Measurements from ENCODE around the gene PAQR4.

Gene PAQR4

DNA sequence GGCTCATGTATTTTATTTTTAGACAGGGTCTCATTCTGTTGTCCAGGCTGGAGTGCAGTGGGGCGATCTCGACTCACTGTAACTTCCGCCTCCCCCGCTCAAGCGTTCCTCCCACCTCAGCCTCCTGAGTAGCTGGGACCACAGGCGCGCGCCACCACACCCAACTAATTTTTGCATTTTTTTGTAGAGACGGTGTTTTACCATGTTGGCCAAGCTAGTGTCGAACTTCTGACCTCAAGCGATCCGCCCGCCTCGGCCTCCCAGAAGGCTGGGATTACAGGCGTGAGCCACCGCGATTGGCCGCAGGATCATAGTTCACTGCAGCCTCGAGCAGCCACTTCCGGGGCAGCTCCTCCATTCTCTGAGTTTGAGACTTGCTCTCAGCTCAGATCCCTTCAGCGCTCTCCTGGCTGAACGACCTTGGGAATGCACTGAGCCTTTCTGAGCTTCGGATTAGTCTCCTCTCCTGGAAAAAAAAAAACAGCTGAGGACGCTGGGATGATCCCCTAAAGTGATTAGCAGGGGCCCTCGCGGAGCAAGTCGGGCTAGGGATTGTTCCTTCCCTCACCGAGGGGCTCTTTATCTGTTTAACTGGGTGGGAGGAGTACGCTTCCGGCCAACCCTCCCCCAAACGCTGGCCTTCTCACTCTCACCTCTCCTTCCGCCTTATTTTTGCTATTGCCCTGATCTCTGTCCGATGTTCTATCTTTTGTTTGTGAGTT is 12.2 kb downstream of the PAQR4 start:
- no peak for DNase-seq (ENCODE audit: low read depth)

DNA sequence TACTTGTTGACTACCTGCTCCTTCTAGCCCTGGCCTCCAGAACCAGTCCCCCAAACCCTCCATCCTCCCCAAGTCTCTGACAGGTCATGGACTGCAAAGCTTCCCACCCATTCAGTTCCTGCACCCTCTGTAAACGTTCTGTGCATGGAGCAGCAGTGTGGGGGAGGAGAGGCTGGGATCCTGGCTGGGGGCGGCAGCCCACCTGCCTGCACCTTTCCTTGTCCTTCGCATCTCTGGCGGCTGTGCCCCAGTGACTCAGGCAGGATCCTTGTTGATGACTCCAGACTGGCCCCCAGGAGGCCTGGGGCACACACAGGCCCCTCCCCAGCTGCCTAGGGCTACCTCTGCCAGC is 12.7 kb downstream of the PAQR4 start:
- no peak for DNase-seq (ENCODE audit: low read depth)

DNA sequence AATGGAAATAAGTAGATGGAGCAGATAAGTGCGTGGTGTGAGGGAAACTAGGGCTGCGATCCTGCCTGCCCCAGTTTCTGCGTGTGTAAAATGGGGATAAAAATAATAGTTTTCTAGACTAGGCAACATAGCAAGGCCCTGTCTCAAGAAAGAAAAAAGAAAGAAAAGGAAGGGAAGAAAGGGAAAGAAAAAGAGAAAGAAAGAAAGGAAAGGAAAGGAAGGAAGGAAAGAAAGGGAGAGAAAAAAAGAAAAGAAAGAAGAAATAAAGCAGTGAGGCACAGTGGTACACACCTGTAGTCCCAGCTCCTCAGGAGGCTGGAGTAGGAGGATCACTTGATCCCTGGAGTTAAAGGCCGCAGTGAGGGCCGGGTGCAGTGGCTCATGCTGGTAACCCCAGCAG is 13.3 kb downstream of the PAQR4 start:
- no peak for DNase-seq (ENCODE audit: low read depth)

DNA sequence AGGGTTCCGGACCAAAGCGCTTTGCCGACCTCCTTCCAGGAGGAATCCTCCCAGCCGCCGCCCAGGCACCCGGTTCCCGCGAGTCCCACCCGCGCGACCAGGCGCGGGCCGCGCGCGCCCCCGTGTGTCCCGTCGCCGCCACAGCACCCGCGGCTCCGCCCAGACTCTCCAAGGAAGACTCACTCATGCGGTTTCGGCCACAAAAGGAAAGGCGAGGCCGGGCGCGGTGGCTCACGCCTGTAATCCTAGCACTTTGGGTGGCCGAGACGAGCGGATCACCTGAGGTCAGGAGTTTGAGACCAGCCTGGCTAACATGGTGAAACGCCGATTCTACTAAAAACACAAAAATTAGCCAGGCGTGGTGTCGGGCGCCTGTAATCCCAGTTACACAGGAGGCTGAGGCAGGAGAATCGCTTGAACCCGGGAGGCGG is 14.6 kb downstream of the PAQR4 start:
- DNase-seq (ENCODE audit: low read depth) = peak; percentile 51

DNA sequence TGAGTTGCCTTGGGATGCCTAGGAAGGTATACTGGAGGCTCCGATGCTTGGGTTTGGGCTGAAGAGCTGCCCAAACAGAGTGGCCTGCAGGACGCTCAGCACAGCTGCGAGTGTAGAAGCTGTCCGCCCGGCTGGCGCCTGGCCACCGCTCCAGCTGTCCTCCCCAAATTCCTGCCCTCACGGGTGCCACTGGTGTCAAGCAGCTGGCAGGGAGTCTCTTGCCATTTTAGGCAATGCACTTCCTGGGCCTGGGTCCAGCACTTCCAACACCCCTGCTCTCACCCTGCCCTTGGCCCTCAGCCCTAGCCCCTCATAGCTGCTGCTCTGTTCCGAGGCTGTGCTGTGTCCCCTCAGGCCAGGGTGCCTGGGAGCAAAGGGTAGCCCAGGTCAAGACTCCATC is 16.3 kb downstream of the PAQR4 start:
- no peak for DNase-seq (ENCODE audit: low read depth)

DNA sequence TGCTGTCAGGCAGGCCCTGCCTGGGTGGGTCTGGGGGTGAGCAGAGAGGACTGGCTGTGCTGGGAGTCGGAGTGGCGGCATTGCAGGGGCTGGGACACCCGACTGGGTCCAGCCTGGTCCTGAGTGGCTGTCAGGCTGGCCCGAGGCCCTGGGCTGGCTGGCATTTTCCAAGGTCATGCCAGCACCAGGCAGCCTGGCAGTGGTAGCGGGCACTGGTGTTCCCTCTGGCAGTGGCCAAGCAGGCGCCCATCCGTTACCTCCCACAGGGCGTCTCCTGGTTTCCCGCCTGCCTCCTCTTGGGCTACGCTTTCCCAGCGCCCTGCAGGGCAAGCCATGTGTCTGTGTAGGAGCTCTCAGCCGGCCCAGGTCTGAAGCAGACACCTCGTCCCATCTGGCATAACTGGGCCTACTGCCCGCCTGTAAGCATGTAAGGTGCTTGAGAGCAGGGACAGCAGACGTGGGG is 16.8 kb downstream of the PAQR4 start:
- DNase-seq (ENCODE audit: low read depth) = no peak

DNA sequence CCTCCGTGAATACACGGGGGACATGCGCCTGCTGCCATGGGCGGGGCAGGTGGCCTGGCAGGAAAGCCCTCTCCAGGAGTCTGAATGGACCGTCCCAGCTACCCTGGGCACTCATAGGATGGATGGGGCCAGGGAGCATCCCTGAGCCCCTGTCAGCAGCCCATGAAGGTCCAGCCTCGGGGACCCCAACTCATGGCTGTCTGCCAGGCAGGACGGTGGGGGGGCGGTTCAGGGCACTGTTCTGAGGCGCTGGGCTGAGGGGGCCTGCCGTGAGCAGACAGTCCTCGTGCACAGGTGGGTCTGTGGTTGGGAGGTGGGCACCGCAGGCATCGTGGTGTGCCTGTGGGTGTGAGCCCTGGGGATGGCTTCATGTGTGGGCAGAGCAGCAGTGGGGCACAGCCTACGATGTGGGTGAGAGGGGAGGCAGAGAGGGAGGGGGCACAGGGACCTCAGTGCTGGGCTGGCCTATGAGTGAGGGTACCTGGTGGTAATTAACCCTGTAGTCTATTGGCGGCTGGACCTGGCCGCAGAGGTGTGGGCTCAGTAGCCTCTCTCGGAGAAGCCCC is 17.6 kb downstream of the PAQR4 start:
- no peak for DNase-seq (ENCODE audit: low read depth)

DNA sequence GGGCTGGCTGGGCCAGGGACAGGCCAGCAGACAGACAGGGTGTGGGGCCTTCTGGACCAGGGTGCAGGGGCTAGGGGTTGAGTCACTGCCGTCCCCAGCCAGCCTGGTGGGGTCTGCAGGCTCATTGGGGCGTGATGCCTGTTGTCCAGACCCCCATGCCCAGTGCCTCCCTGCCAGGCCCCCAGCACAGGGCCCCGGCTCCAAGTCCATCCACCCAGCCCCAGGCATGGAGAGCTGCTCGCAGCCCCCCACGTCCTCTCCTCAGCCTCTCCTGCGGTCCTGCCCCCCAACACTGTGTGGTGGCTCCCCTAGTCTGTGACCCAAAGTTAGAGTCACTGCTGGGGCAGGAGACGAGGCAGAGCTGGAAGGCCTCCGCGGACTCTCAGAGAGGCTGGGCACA is 18.1 kb downstream of the PAQR4 start:
- no peak for DNase-seq (ENCODE audit: low read depth)

DNA sequence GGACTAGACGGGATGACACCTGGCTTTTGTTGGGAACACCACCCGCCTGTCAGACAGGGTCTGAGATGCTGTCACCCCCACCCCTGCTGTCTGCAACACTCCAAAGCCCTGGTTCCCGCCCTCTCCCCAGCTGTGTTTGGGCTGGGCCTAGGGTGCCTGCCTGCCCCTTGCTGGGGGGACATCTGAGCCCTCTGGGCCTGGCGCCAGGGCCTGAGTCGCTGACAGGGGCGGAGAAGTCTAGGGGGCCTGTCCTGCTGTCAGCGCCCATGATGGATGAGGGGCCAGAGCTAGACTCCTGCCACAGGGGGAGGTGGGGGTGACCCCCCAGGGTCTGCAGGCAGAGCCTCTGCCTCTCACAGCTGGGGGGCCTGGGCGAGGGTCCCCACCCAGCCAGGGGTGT is 18.7 kb downstream of the PAQR4 start:
- DNase-seq (ENCODE audit: low read depth) = no peak

DNA sequence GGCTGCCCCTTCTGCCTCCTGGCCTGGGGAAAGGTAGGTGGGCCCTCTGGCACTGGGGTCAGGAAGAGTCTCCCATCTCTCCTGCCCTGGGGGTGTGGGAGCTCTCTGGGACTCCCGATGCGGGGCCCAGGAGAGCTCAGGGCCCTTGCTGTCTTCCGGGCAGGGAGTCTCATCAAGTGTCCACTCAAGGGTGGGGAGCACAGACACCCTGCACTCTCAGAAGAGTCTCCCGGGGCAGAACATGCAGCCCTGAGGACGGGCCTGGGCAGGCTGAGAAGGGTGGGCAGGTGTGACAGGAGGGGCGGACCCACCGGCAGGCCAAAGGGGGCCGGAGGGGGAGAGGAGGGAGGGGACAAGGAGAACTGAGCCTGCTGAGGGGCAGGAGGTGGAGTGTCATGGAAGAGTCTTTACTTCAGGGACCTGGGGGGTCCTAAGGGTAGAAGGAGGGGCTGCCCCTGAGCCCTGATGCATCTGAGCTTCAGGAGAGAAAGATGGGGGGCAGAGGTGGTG is 19.5 kb downstream of the PAQR4 start:
- DNase-seq (ENCODE audit: low read depth) = no peak

DNA sequence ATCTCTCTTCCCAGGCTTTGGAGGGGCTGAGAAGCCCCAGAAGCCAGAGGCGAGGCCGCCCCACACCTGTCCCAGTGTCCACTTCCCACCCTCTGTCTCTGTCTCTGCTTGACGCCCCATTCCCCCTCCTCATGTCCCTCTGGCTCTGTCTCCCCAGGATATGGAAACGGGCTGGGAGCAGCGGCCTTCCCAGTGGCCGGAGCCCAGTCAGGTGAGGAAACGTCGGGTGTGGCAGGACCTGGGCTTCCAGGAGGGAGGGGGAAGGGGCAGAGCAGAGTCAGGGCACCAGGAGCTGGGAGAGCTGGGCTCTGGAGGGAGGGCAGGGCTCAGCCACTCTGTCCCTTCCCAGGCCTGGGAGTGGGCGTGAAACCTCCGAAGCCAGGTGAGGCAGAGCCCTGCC is 21.7 kb downstream of the PAQR4 start:
- no peak for DNase-seq (ENCODE audit: low read depth)

DNA sequence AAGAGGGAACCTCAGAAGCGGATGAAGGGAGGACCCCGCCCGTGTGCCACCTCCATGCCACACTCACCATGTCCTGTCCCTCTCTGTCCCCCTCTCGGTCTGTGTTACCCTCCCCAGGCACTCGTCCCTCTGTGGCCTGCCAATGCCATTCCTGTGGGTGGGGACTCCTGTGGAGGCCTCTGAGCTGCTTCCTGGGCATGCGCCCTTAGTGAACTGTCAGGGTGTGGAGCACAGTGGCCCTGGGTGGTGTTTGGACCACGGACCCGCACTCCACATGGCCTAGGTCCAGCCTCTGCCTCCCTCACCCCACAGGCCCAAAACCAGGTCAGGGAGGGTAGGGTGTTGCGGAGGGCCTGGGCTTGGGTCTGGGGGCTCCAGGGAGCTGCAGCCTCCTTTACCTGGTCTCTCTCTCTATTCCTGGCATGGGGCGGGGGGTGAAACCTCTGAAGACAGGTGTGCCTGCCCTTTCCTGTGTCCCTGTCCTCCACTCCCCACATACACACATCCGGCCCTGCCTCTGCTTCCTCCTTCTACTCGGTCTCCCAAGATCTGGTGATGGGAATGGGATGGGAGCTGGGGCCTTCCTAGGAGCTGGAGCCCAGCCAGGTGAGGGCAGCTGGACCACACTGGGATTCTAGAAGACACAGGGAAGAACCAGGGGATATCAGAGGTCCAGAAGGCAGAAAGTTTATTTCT is 22.6 kb downstream of the PAQR4 start:
- no peak for DNase-seq (ENCODE audit: low read depth)

DNA sequence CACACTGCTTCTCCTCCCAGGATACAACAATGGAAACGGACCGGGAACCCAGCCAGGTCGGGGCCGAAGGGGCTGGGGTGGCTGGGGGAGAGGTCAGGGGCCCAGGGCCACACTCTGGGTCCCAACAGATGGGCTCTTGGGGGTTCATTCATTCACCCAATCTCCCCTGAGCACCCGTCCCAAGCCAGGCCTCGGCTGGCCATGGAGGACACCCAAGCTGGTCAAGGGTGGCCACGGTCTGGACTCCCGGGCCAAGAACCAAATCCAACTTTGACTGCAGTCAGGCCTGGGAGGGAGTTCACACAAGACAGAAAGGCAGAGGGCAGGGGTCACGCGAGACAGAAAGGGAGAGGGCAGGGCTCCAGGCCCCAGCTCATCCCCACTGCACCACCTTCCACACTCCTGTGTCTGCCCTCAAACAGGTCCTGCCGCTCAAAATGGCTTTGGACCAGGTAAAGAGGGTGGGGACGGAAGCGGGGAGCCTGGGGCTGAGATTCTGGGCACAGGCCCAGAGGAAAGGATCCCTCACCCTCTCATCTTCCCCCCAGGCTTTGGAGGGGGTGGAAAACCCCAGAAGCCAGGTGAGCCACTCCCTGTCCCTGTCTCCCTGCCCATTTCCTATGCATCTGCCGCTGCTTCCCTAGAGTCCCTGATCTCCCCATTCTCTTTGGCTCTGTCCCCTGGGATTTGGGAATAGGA is 23.4 kb downstream of the PAQR4 start:
- no peak for DNase-seq (ENCODE audit: low read depth)

DNA sequence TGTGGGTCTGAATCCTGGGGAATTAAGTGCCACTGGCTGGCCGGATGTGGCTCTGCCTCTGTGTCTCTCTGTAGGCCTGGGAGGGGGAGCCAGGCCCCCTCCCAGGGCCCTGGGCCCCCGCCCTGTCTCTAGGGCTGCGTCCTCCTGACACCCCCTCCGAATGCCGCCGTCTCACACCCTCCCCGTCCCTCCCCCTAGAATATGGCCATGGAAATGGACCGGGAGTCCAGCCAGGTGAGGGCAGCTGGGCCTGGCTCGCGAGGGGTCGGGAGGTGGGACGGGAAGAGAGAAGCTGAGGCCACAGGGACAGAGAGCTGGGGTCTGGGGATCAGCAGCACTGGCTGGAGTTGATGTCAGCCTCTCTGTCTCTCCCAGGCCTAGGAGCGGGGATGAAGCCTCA is 27.1 kb downstream of the PAQR4 start:
- DNase-seq (ENCODE audit: low read depth) = no peak

DNA sequence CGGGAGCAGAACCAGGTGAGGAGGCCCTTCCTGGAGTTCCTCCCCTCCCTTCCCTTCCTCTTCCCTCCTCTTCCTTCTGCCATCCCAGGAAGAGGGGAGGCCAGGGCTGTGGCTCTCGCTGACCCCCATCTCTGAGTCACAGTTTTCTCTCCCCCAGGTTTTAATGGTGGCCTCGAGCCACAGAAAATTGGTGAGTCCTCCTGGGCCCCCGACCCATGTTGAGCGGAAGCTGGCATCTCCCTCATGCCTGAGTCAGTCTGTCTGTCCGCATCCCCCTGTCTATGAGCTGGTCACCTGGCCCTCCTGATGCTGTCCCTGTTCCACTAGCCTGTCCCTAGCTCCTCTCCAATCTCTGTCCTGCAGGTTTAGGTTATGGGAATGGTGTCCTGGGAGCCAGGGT is 30.8 kb downstream of the PAQR4 start:
- no peak for DNase-seq (ENCODE audit: low read depth)

DNA sequence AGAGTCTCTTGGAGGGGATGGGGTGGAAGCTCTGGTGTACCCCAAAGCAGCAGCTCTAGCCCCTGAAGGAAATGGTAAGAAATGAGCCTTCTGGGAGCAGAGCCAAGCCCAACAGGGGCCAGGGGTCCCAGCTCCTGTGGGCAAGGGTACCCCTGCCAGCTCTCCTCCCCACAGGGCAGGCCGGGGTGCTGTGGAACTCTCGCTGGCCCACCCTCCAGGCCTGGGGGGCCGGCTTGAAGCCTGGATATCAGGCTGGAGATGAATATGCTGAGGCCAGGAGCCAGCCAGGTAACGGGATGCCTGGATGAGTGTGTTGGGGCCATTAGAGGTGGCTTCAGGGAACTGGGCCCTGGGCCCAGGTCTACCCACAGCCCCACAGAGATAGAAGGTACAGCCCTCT is 31.4 kb downstream of the PAQR4 start:
- no peak for DNase-seq (ENCODE audit: low read depth)

DNA sequence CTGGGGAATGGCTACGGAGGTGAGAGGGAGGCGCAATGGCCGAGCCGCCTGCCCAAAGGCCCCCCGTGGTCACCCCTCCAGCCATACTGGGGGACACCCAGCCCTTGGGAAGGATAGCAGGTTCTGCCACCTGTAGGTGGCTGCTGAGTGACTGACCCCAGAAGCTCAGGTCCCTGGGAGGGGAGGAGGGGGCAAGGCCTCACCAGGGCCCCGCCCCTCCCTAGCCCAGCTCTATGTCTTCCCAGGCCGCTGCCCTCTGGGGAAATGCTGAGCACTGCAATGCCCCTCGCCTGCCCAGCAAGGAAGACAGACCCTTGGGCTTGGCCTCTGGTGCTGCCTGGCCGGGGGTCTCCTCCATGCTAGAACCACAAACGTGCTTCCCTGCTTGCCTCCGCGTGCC is 32.2 kb downstream of the PAQR4 start:
- no peak for DNase-seq (ENCODE audit: low read depth)

DNA sequence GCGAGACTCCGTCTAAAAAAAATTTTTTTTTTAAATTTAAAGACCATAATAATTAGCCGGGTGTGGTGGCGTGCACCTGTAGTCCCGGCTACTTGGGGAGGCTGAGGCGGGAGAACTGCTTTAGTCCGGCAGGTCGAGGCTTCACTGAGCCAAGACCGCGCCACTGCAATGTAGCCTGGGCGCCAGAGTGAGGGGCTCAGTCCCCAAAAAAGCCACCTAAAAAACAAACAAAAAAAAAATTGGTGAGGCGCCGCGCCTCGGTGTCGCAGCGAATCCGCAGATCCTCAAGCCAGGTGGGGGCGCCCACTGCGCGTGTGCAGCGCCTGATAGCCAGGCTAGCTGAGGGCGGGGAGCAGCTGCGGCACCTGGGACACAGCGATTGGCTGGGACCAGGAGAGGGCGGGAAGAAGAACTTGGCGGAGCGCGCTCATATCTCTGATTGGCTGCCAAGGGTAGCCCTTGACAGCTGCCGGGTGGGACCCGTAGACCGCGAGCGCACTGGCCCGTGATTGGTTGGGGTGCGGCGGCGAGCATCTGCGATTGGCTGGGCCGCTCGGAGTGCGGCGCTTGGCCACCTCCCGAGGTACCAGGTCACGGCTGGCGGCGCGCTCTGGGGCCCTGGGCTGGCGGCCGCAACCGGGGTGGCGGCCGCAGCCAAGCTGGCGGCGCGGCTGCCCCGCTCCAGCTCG is 34.6 kb downstream of the PAQR4 start:
- peak; percentile 90 for DNase-seq (ENCODE audit: low read depth)

DNA sequence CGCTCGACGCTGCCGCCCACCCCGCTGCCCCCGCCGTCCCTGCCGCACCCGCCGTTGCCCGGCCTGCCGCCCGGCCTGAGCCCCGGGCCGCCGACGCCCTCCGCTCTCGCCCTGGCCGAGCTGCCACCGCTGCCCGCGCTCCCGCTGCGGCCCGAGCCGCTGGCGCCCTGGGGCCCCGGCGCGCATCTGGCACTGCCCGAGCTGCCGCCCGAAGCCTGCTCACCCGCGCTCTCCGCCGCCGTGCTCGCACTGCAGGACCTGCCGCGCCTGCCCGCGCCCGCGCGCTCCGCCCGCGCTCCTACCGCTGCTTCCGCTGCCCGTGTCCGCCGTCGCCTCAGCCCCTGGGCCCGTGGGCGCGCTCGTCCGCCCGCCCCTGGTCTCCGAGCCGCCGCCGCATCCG is 35.2 kb downstream of the PAQR4 start:
- DNase-seq (ENCODE audit: low read depth) = no peak

DNA sequence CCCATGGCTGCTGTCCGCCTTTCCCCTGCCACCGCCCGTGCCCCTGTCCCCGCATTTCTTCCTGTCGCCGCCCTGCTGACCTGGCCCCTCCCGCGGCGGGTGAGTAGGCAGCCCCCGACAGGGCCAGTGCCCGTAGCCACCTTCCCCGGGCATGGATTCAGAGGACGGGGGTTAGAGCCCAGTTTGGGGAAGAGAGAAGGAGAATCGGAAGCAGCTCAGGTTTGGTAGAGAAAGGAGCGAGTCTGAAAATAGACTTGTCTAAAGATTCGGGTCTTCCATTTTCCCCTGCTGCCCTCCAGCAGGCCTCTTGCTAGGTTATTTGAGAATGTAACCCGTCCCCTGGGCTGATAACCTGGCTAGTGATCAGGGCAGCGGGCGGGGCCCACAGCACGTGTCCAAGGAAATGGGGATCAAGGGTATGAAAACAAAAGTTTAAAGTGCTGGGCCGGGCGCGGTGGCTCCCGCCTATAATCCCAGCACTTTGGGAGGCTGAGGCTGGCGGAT is 35.7 kb downstream of the PAQR4 start:
- DNase-seq (ENCODE audit: low read depth) = no peak

DNA sequence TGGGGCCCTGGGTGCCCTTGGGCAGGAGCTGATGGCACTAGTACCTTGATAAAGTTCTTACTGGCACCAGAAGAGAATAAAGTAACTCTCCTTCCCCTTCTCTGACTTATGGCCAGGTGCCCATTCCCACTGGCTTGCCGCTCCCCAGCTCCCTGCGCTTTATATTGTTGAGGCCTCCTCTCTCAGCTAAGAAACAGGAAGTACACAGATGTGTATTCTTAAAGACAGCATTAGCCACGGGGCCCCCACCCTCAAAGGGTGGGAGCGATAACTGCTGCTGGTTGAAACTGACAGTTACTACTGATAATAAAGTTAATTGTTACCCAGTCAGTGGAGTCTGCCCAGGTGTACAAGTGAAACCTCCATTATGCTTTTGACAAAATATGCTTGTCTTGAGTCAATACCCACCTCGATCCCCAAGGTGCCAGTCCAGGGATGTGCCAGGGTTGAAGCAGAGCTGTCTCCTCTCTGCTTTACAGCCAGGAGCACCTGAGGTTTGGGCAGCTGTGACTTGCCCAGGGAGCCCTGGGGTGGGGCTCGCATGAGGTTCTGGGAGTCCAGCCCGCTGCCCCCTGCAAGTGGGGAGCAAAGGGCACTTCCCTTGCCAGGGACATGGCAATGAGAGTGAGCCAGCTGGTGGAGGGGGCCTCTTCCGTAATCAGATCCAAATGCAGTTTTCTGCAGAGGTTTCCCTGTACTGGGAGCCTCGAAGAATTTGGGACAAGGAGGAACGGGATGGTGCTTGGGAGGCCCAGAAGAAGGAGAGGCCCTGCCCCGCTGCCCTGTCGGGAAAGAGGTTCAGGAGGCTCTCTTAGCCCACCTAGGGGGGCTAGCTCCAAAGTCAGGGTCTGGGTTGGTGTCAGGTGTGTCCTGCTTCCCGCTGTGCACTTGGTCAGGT is 38.2 kb downstream of the PAQR4 start:
- no peak for DNase-seq (ENCODE audit: low read depth)
